GM19397 (cell line): ENCODE measurements around the gene PTPRT.
"Not testable (repeated sequence)": the region's sequence is repeated elsewhere in the genome, so short reads cannot be mapped to it uniquely, and the experiment has no call there.

ENCODE experiments used
- ATAC-seq: cut with Tn5 transposase; IDR thresholded peaks from one replicate; pipeline ENCODE4 v1.9.1; 2021; ENCODE audit warnings: mild to moderate bottlenecking, moderate library complexity; ENCODE audit not compliant: unreplicated experiment

Gene PTPRT

DNA sequence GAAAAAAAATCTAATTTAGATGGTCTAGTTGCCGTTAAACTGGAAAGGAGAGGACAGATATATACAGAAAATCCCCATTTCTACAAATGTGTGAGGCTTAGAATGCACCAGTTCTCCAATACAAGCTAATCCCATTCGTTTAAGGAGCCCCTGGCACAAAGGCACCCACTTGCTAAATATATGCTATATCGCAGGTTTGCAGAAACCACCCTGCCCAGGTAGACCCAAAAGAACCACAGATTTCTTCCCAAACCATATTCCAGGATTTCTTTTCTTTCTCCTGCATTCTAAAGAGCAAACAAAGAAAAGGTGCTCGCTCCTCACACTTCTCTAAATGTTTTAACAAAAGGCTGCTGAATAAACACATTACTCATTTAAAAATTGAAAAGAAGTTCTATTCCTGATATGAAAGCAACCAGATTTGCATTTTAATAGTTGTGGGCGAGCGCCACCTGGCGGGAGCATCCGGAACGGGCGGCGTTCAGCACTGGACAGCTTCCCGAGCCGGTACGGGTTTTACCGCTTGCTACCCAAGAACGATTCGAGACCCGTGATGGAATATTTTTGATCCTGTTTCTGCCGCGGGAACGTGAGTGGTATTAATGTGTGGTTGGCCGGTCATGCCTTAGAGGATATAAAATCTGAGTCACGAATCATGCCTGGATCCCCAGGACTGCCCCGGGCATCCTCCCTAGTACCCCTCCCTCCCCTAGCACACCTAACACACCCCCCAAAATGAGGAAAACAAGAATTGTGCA, 2.1 kb downstream of the PTPRT start:
- no peak for ATAC-seq

DNA sequence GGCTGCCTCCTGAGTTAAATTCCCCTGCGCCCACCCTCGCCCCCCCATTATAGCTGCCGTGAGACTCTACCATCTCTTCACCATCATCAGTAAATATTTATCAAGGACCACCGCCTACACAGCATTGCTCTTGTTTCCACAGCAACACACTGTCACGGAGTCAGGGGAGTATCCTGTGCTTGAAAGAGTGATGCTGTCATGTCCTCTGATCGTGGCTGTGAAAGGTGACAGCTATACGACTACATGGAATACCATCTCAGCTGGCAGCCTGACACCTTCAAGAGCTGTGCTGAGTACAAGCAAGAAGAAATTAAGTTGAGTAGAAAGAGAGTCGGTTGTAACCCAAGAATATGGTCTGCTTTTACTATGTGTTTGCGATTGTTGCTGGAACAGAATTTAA, 3.4 kb downstream of the PTPRT start:
- ATAC-seq, result no peak

DNA sequence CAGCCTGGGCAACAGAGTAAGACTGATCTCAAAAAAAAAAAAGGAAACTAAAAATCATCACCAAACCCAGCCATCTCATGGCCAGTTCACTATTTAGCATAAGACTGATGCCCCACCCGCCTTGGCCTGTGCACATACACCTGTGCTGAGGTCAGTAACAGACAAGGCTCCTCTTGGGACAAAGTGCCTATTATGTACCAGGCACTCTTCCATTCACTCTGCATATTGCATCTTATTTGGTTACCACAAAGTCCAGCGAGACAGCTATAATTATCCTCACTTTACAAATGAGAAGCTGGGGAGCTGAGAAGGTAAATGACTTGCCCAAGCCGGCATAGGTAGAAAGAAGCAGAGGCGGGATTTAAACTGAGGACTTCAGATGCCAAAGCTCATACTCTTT, 3.8 kb downstream of the PTPRT start:
- ATAC-seq, result no peak

DNA sequence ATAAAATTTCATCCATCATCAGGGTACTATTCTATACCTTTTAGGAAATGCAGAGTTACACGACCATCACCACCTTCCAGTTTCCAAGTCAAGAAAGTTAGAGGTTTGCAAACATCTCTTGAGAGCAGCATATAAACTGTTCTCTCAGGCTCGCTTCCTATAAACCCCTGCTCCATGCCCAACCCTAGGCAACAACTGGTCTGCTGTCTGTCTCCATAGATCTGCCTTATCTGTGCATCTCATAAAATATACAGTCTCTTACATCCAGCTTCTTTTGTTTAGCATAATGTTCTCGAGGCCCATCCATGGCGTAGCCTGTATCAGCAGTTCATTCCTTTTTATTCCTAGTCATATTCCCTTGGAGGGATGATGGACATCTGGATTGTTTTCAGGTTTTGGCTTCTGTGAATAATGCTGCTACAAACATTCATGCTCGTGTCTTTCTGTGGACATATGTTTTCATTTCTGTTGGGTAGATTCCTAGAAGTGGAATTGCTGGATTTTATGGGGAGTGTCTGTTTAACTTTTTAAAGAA, 6.1 kb downstream of the PTPRT start:
- ATAC-seq, result no peak

DNA sequence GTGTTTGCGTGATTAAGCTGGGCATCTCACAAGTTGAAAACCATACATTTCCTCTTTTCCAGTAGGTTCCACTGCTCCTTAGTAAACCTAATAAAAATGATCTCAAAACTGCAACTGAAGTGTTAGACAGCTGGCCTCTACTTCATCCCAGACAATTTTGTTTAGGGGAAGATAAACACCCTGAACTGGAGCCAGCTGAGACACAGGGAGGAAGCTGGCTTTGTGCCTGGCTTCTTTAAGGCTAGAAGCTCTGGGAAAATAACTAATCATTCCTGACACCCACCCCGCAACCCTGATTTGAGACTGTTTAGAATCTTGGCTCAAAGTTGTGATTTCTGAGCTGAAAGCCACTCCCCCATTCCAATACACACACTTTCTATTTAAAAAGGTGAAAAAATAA, 11.6 kb downstream of the PTPRT start:
- no peak for ATAC-seq

DNA sequence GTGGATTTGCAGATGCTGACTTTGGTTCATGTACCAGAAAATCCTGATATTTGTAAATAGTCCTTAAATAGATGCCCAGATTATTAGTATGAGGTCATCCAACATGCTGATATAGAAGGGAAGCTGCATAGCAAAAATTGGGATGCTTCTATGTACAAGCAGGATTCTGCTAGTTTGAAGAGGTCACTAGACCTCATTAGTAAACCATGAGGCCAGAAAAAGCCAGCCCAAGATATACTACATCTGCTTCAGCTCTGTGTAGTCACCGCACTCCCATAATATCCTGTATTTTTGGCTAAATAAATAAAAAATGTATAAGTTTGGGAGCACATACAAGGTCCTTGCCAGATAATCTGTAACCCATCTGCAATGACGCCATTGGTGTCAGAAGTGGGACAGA, 13.0 kb downstream of the PTPRT start:
- ATAC-seq, result no peak

DNA sequence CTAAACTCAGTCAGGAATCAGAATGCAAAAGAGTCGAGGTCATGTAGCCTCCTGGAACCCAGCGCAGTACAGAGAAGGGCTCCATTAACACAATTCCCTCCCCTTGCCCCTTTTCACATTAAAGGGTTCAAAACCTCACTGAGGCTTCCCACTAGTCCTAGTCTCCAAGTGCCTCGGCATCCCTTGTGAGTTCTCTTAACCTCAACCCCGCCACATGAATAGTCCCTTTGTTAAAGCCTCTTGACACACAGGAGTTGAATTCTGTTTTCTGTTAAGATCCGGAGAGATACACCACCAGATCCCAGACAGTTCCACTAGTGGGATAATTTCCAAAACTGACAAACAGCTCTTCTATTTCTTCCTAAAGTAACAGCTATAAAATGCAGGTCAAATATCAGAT, 17.8 kb downstream of the PTPRT start:
- ATAC-seq, result no peak

DNA sequence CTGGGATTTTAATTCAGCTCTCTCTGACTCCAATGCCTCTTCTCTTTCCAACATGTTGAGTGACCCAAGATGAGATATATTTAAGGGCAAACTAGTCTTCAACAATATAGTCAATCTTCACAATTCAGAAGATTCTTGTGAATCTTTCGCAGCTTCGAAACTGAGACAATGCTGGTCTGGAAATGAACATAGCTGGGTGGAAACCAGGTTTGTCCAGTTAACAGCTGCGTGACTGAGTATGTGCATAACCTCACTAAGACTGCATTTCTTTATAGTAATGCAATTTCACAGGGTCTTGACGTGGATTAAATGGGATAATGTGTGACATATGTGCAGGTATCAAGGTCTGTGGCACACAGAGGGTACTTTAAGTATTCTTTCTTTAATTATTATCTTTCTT, 18.9 kb downstream of the PTPRT start:
- no peak for ATAC-seq

DNA sequence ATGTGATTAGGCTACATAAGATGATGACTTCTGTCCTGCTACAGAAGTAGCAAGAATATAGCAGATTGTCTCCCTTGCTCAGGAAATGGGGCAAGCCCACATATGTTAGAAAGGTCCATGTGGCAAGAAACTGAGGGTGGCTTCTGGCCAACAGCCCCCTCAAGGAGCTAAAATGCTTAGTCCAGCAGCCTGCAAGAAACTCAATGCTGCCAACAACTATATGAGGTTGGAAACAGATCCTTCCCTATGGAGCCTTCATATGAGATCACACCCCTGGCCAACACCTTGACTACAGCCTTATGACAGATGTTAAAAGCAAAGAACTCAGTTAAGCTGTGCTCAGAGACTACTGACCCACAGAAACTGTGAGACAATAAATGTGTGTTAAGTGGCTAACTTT, 22.1 kb downstream of the PTPRT start:
- no peak for ATAC-seq

DNA sequence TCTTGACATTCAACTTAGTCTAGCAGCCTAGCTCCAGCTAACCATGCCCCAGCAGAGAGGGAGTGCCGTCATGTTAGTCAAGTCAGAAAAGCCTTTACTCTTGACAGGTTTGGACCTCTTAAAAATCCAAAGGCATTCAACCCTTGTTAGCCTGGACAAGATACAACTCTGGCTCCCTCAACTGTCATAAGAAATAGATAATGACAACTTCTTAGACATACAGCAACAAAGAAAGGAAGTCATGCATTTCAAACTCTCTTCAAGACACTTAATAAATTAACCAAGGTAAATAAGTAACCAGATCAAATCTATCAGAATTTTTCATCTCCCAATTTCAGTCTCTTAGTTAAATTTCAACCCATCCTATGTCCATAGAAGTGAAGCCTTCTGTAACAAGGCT, 22.7 kb downstream of the PTPRT start:
- ATAC-seq, result no peak

DNA sequence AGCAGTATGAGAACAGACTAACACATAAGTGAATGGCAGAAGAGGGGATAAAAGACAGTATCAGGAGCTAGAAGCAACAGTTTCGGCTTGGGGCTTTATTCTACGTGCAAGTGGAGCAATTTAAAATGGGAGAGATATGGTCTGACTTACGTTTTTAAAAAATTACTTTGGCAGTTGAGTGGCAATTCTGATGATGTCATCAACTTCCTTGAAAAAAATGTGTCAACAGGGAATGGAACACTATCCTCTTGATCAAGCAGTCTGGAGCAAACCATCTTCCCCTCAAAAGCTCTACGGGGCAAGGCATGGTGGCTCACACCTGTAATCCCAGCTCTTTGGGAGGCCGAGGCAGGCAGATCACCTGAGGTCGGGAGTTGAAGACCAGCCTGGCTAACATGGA, 24.1 kb downstream of the PTPRT start:
- no peak for ATAC-seq

DNA sequence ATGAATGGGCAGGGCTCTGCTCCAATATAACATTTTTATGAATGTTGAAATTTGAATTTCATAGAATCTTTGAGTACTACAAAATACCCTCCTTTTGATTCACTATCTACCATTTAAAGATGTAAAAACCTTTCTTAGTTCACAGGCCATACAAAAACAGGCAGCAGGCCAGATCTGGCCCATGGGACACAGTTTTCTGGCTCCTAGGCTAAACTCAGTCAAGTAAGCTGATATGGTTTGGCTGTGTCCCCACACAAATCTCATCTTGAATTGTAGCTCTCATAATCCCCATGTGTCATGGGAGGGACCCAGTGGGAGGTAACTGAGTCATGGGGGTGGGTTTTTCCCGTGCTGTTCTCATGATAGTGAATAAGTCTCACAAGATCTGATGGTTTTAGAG, 25.0 kb downstream of the PTPRT start:
- not testable (repeated sequence) for ATAC-seq

DNA sequence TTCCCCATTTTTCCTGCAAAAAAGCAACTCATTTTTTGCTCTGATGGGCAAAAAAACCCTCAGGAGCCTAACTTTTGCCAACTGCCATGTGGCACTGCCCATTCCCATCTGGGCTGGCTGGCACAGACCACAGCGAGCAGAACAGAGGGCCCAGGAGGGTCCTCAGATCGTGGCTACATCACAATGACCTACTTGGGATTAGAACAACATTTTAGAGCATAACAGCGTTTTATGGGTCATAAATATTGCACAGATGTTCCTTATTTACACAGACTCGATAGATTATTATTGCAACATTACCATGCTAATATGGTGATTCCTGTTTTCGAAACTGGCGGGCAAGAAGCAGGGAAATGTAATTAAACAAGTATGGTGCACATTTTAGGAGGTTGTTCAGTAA, 28.0 kb downstream of the PTPRT start:
- ATAC-seq, result no peak

DNA sequence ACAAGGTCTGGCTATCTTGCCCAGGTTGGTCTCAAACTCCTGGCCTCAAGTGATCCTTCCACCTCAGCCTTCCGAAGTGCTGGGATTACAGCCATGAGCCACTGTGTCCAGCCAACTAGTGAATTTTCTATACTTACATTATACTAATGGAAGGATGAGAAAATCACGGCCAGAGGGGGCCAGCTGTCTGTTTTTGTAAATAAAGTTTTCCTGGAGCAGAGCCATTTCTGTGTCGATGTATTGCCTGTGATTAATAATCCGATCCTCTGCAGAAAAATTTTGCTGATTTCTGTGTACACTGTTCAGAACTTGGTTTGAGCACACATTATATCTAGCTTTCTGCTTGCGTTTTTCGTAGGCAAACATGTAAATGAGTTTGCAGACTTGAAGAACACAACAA, 28.8 kb downstream of the PTPRT start:
- ATAC-seq, result no peak

DNA sequence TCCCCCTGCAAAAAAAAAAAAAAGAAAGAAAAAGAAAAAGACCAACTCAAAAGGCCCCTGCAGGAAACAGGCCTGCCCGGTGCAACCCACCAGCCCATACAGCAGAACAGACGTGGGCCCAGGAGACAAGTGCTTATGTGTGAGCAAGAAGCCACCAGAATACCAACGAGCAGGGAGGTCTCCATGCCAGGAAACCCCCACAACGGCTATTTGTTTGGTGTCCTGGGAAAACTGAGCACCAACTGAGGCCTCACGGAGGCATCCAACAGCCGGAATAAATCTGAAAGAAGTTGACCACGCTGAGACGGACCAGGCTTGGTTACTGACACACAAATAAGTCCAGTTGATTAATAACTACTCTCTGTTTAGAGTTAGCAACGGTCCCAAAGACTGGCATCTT, 29.7 kb downstream of the PTPRT start:
- ATAC-seq, result no peak

DNA sequence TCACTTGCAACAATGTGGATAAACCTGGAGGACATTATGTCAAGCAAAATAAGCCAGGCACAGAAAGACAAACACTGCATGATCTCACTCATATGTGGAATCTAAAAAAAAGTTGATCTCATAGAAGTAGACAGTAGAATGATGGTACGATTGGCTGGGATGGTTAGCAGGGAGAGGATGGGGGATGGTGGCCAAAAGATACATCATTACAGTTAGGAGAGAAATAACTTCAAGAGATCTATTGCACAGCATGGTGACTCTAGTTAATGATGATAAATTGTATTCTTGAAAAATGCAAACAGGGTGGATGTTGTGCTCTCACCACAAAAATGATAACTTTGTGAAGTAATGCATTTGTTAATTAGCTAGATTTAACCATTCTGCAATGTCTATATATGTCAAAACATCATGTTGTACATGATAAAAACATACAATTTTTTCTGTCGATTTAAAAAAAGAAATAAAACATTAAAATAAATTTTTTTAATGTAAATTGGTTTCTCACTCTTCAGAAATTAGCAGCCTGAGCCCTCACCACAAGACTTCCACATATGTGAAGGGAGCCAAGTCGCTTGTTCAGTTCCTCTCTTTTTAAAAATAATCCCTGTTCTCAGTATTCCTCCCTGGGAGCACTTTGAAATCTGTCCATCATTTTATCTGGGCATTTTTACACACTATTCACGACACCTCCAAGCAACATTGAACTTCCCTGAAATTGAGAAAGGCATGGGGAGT, 34.2 kb downstream of the PTPRT start:
- no peak for ATAC-seq

DNA sequence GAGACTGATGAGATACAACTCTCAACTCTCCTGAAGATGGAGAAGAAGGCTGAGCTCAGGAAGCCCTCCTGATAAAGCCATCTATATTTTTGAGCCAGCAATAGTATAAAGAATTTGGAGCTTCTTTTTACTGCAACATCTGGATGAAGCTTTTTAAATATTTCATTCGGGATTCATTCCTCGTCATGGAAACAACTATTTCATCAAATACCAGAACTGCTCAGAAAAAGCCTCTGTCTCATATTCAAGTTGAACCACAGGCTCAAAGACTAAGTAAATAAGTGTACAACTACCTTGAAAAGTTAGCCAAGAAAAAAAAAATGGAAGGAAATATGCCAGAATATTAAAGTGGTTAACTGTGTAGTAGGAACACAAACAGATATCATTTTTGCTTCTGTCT, 37.8 kb downstream of the PTPRT start:
- ATAC-seq, result no peak

DNA sequence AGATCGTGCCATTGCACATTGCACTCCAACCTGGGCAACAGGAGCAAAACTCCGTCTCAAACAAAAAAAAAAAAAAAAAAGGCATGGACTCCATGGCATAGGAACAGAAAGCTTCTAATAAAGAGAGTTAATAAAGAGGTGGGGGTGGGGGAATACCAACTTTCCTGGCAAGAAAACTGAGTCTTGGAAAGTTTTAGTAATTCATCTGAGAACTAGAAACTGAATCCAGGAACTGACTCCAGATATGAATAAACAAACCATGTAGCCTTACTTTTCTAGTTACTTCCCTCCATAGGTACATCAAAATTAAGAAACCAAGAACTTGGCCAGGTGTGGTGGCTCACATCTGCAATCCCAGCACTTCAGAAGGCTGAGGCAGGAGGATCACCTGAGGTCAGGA, 38.5 kb downstream of the PTPRT start:
- ATAC-seq, result no peak

DNA sequence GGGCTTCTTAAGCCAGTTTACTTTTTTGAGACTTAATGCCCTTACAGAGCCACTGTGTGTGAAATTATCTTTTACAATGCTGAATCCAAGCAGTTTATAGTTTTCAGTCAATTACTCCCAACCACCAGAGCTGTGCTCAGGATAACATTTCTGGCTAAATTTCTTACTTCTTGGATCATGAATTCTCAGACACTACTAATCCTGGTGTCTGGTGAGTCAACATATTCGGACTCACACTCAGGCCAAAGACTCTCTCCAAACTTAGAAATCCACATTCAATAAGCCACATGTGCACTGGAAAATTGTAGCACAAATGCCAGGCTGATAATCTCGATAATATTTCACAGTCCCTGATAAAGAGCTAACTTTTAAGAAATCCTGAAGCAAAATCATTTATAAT, 49.0 kb downstream of the PTPRT start:
- no peak for ATAC-seq

DNA sequence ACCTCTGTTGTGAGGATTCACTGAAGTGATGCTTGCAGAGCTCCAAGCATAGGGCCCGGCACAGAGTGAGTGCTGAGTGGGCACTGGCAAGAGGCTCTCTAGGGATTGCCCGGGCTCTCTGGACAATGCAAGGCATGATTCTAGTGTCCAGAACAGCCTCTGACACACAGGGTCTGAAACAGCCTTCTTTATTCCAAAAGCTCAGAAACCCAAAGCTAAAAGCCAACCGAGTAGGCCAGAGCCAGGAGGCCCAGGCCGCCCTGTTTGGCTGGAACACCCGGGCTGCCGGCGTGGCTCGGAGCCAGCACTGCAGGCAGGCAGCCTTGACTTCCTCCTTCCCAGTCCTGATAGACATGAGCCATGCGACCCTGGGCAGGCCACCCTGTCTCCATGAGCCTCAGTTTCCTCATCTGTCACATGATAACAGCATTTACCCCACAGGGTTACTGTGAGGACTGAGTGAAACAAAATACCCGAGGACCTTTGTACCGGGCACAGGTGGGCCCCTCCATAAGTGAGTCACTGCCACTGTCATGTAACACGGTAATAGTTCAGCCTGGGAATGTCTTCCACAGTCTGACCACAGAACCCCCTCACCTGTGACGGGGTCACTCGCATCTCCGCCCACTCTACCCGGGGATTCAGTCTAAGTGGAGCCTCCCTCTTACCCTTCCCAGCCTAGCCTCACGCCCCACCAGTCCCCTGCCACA, 51.5 kb downstream of the PTPRT start:
- no peak for ATAC-seq

DNA sequence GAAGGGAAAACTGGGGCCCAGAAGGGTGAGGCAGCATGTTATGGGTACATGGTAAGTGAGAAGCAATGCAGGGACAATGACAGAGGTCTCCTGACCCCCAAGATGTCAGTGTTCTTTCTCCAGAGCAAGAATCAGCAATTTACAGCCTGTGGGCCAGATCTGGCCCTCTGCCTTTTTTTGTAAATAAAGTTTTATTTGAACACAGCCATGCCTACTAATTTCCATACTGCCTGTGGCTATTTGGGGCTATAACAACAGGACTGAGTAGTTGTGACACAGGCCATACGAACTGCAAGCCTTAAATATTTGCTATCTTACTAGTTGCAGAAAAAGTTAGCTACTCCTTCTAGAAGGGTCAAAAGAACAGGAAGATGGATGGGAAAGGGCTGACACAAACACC, 52.5 kb downstream of the PTPRT start:
- no peak for ATAC-seq

DNA sequence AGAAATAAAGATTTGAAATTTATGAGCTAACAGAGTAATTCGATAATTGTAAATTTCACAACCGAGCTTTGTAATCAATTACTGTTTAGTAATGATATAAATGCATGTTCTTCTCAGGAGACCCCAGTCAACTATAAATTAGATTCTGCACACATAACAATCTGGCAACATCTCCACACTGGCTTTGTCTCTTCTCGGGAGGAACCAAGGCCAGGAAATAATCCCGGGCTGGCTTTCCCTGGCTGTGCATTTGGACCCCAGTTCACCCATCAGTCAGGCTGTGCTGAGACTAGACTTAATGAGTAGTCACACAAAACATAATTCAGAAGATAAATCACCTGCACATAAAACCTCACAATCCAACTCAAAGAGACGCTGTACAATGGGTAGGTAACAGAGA, 65.5 kb downstream of the PTPRT start:
- ATAC-seq, result no peak
